Epithelial cell of esophagus (primary cell): ENCODE data around the gene SPON2.

Experiments
- DNase-seq: peaks from one replicate; pipeline ENCODE4 v3.0.0; 2010; ENCODE audit warnings: low read depth
- H3K4me3 ChIP-seq: 2 replicates; pipeline ENCODE4 v1.5.1; 2011; ENCODE audit warnings: mild to moderate bottlenecking, low read length, control low read depth
- CTCF ChIP-seq: IDR thresholded peaks from 2 replicates; pipeline ENCODE4 v1.5.1; 2011; ENCODE audit warnings: low read depth, mild to moderate bottlenecking, low read length, control low read depth, inconsistent platforms; ENCODE audit not compliant: insufficient read depth; ENCODE audit errors: missing control alignments

Gene SPON2

GRCh38 chr4:1204286-1204827 is 32.0 kb upstream of the SPON2 start:
- TF ChIP-seq CTCF = no peak
- DNase-seq = no peak
- no peak overlapping the region for H3K4me3 ChIP-seq

GRCh38 chr4:1203026-1203616 is 30.7 kb upstream of the SPON2 start:
- H3K4me3 ChIP-seq = no peak overlapping the region
- TF ChIP-seq CTCF = no peak
- no peak for DNase-seq

- TF ChIP-seq CTCF = no peak
- H3K4me3 ChIP-seq = no peak overlapping the region
- no peak for DNase-seq
These were observed 30.2 kb upstream of the SPON2 start for GRCh38 chr4:1202526-1203011.

GRCh38 chr4:1201851-1202525 is 29.6 kb upstream of the SPON2 start:
- DNase-seq = no peak
- no peak for TF ChIP-seq CTCF
- no peak overlapping the region for H3K4me3 ChIP-seq

GRCh38 chr4:1200425-1201035 is 28.1 kb upstream of the SPON2 start:
- H3K4me3 ChIP-seq = no peak overlapping the region
- TF ChIP-seq CTCF = no peak
- no peak for DNase-seq

- H3K4me3 ChIP-seq = no peak overlapping the region
- no peak for TF ChIP-seq CTCF
- DNase-seq = no peak
These were observed 27.4 kb upstream of the SPON2 start for GRCh38 chr4:1199556-1200331.
